Hippocampal formation (tissue), 2 donors: ENCODE data around the gene BST1.

ENCODE experiments used
- DNase-seq, 2 donors: peaks; one replicate each; lab custom pipeline; 2025; lab: John Stamatoyannopoulos, UW

Gene BST1

DNA sequence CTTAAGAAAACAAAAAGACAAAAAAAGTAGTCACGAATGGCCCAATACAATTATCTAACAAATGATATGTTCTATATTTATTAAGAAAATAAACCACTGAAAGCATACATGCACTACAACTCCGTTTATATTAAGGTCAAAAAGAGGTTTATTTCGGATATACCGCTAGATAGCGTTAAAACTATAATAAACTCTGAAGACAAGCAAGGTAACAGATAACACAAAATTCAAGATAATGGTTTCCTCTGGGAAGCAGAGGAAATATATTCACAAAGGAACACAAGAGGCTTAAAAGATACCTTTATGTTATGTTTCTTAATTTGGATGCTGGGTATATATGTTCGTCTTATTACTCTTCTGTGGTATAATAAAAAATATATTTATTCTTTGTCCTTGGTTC lies 26.0 kb upstream of the BST1 start:
- no peak for DNase-seq

DNA sequence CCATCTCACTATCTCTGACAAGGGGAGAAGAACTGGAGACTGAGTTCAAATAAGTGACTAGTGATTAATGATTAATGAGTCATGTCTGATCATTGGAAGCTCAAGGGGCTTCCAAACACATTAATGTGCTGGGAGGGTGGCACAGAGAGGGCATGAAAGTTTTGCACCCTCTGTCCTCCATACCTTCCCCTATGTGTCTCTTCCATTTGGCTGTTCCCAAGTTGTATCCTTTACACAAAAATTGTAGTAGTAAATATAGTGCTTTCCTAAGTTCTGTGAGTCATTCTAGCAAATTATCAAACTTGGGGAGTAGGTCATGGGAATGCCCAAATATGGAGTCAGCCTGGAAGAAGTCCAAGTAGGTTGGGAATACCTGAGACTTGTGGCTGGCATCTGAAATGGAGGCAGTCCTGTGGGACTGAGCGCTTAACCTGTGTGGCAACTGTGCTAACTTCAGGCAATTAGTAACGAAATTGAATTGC lies 25.3 kb upstream of the BST1 start:
- DNase-seq, result no peak

DNA sequence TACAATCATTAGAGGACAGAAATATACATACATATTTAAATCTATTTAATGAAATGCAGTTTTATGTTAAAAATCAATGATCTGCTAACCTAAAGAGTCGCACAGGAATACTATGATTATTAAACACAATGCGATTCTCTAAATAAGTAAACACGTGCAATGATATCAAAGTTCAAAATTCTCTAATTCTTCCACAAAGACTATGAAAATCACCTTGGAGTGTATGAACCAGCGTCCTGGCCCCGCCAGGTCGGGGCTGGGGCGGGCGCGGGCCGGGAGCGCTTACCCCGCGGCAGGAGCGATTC lies 21.8 kb upstream of the BST1 start:
- no peak for DNase-seq

DNA sequence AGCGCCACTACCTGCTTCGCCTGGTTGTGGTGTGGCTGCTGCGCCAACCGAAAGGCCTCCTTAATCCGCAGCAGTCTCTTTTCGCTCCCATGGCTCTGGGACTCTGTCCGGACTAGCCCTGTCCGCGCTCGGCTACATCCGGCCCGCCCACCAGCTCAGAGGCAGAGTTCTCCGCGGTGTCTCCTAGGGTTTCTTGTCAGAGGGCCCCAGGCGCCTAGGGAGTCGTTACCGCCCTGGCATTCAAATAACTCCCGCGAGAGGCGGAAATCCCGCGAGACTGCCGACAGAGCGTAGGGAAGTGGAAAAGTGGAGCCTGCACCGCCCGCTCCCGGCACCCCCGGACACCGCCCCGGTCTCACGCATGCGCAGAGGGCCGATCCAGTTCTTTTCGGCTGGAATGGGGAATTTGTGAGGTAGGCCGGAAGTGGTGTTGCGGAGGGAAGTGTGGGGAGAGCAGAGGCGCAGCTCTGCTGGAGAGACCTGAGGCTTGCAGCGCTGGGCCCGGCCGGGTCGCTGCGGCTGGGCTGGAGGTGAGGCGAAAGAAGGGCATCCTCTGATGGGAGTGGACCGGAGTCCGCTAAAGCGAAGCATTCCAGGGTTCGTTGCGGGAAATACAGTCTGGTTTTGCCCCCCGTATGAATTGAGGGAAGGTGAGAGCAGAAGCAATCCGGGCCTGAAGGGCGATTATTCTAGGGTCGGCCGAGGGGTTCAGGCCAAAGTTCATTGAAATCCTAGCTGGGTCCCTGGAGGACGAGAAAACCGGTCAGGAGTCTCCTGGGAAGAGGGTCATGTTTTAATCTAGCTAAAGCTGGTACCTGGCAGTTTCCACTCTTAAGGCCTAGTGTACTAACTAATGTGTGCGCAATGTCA lies 21.3 kb upstream of the BST1 start, which contains the start of gene FAM200B:
Gene FAM200B (plus strand): TSS at position 456 of the 870 bp plus-strand sequence. CDS start 5,151 bp downstream, outside the sequence.
- DNase-seq, result peak; percentile 96 to 99

DNA sequence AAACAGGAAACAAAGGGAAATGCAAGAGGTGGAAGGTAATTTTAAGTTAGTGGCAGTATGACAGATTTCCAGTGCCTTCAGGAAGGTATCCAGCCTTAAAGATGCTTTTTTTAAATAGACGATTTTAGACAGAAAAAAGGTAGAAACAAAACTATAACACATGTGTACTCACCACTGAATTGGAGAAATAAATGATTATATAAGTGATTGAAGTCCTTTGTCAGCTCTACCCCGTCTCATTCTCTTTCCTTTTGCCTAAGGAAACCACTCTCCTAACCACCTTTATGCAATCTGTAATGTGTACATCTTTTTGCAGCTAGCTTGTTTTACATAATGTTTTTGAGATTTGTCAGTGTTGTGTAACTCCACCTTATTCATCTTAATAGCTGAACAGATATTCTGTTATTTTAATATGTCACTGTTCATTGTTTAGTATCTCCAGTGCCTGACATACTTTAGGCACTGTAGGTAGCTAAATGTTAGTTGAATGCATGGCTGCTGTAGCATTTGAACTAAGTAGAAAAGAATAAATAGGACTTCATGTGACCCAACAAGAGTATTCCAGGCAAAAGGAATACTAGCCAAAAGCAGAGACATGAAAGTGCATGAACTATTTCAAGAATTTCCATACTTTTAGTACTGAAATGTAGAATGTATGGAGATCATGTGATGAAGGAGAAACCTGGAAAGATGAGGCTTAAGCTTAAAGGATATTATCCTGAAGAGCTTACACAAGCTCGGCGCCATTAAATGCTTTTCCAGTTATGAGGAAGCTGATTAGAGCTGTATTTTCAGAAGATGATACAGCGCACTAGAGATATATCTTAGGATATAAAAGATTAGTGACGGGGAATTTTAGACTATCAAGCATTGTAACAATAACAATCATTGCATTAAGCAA lies 20.4 kb upstream of the BST1 start:
- no peak for DNase-seq

DNA sequence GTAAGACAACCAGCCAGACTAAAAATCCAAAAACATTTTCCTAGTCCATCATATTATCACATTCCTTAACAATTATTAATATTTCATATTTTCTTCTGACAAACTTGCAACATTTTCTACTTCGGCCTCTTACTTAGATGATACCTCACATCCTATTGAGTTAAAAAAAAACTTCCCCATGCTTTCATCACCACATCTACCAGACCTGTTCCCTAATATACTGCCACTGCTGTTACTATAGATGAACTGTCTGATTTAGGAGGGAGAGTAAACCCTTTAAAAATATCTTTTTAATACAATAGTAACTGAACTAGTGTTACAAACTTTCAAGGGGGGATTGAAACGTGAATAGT lies 19.7 kb upstream of the BST1 start:
- DNase-seq, result no peak

DNA sequence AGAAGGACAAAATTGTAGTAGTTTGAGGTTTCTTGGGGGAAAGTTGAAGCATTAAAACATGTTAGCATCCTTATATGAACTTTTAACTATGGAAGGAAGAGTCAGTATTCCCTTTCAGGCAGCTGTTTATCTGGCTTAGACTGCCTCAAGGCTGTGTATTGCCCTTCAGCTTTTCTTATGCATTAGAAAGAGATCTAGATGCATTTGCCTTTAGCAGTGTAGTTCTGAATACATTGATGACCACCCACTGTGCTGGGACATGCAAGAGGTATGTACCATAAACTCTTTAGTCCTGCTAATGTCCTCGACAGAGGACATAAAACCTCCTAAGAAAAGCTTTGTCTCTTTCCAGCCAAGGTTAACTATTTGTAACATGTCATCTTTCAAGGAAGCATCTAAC lies 18.4 kb upstream of the BST1 start:
- DNase-seq, result no peak

DNA sequence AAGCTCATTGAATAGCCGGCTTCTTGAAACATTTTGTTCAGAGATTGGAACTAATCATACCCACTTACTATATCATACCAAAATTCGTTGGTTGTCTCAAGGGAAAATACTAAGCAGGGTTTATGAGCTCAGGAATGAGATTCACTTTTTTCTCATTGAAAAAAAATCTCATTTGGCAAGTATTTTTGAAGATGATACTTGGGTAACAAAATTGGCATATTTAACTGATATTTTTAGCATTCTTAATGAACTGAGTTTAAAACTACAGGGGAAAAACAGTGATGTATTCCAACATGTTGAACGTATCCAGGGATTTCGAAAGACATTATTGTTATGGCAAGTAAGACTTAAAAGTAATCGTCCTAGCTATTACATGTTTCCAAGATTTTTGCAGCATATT lies 14.8 kb upstream of the BST1 start:
- DNase-seq, result no peak

DNA sequence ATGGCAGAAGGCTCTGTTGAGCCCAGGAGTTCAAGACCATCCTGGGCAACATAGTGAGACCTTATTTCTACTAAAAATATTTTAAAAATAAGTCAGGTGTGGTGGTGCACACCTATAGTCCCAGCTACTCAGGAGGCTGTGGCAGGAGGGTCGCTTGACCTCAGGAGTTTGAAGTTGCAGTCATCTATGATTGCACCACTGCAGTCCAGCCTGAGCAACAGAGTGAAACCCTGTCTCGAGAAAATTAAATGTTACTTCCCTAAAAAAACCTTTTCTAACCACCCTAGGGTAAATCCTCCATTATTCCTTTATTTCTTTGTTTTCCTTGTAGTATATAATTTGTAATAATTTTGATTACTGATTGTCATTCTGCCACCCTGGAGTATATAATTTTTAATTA lies 13.3 kb upstream of the BST1 start:
- no peak for DNase-seq

DNA sequence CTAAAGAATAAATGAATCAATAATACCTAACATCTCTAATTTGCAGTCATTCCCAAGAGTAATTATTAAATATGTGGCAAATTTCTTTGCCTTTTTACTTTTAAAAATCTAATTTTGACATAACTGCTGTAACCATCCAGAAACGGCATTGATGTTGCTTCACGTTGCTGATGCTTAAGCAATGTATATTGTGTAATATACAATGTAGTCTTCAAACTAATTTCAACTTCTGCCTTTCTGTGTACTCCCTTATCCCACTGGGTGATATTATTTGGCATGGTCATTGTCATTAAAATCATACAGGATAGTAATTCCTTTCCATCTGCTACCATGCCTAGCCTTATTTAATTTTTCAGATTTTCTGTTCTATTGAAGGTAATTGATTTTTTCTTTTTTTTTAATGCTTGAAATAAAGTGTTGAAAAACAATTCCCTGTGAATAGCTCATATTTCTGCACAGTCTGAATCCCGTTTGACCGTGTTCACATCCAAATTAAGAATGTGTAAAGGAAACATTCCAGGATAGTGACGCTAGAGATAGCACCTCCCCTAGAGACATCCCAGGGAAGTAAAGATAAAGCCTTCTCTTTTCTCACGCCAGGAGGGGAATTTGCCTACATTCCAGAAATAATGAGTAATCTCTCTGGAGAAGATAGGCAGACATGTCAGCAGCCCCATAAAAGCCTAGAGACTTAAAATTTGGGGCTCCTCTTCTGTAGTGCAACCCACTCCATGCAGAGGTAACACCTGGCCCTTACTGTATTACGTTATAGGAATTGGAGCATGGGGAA lies 12.7 kb upstream of the BST1 start:
- DNase-seq, result no peak

DNA sequence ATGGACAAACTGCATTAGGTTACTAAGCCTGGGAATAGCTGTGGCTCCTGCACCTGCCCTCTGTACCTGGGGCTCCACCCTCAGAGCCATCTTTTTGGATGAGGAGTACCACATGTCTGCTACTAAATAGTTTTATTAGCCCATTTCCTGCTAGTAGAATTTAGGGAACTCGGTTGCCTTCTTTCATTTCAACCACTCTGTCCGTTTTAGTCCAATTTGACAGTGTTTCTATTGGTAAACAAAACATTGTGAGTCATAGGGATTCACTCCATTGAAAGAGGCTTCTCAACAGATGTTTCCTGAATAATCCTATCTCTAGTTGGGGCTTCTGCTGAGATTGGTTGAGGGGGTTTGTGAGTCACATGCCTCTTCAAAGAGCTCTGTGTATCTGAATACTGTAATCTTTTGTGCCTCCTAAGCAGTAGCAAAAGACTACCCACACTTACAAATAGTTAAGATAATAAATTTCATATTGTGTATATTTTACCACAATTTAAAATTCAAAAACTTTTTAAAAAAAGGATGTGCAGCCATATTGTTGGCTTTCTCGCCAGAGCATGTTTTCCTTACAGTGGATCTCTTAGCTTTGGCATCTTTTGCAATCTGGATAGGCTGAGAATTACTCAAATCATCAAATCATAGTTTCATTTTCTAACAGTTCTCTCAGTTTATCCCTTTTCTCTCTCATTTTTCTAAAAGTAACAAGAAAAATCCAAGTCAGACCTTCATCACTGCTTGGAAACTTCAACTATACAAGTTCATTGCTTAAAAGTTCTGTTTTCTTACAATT lies 11.3 kb upstream of the BST1 start:
- peak in 1 of 2 donors; percentile 27 for DNase-seq

DNA sequence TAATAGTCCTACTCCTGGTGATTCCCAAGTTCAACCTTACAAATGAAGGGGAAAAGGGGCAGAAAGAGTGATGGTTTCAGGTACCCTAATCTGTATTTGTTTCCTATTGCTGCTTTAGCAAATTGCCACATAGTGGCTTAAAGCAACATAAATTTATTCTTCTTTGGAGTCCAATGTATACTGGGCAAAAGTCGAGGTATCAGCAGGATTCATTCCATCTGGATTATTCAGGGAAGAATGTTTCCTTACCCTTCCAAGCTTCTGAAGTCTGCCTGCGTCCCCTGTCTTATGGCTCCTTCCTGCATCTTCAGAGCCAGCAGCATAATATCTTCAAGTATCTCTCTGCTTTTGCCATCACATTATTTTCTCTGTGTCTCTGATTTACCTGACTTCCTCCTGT lies 10.3 kb upstream of the BST1 start:
- no peak for DNase-seq

DNA sequence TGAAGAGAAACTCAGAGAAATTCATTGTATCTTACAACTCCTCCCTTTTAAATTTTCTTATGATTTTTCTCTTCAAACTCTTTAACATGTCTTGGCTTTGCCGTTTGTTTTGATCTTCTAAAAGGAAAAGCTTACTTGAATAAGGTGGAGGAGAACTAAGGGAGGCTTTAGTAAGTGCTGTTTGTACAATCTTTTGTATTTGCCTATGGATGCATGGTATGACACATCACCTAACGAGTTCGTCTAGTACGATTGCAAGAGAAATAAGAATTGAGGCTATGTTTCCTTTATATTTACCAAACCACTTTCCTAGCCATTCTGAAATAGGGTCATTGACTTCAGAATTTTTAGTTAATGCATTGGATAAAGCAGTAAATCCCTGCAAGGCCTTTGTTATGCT lies 8.4 kb upstream of the BST1 start:
- DNase-seq, result no peak

DNA sequence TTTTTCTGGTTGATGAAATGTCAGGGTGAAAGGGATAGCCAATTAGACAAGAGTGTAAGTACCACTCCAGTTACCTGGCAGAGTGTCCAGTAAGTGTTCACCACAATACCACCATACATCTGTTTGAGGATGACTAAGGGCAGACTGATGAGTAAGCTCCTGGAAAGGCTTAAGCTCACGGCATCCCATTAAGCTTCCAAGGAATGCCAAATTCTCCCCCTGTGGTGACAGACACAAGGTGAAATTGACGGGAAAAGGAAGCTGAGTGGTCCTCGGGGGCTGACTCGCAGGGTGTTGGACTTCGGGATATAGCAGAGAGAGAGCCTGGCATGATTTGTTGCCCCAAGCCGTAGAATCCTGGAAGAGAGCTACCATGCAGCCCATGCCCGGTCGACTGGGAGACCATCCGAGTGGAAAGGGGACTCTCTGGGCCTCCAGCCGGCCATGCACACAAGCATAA lies 7.6 kb upstream of the BST1 start:
- no peak for DNase-seq

DNA sequence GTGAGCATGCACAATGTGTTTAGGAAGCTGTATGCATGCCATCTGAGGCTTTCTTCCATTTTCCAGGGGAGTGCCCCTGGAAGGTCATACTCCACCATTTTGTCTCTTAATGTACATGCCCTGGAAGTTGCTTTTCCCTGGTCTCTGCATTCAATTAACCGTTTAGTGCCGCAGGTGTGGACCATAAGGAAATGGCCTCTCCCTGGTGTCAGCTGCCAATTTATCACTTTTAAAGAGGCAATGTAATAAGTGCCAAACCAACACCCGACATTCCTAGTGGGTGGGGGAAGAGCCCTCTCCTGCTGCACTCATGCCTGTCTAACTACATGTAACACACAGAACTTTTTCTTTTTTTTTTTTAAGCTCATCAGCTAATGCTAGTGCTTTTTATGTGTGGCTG lies 7.1 kb upstream of the BST1 start:
- no peak for DNase-seq

DNA sequence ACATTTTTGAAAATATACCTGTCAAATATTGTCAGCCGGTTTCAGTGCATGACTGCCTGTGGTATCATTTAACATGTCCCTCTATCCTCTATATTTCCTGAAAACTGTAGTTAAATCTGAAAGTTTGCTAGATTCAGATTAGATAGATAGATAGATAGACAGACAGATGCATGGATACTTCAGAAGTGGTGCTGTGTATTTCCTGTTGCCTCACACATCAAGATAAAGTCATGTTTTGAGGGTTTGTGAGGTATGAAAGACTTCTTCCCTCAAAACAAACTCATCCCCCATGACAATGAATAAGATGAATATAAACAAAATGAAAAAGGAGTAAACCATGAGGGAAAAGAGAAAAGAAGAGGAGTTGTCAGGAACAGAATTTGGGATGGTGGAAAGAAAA lies 6.0 kb upstream of the BST1 start:
- DNase-seq, result no peak

DNA sequence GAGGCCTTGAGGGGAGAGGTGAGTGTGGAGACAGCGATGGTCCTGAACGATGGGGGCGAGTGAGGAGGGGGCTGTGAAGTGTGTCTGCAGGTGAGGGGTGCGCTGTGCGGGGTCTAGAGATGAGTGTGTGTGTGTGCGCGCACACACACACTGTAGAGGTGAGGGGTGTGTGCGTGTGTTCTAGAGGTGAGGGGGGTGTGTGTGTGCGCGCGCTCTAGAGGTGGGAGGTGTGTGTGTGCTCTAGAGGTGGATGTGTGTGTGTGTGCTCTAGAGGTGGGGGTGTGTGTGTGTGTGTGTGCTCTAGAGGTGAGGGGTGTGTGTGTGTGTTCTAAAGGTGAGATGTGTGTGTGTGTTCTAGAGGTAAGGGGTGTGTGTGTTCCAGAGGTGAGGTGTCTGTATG lies 574 bp downstream of the BST1 start:
- no peak for DNase-seq

DNA sequence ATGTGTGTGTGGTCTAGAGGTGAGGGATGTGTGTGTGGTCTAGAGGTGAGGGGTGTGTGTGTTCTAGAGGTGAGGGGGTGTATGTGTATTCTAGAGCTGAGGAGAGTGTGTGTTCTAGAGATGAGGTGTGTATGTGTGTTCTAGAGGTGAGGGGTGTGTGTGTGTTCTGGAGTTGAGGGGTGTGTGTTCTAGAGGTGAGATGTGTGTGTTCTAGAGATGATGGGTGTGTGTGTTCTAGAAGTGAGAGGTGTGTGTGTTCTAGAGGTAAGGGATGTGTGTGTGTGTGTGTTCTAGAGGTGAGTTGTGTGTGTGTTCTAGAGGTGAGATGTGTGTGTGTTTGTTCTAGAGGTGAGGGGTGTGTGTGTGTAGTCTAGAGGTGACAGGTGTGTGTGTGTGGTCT lies 1.3 kb downstream of the BST1 start:
- no peak for DNase-seq

DNA sequence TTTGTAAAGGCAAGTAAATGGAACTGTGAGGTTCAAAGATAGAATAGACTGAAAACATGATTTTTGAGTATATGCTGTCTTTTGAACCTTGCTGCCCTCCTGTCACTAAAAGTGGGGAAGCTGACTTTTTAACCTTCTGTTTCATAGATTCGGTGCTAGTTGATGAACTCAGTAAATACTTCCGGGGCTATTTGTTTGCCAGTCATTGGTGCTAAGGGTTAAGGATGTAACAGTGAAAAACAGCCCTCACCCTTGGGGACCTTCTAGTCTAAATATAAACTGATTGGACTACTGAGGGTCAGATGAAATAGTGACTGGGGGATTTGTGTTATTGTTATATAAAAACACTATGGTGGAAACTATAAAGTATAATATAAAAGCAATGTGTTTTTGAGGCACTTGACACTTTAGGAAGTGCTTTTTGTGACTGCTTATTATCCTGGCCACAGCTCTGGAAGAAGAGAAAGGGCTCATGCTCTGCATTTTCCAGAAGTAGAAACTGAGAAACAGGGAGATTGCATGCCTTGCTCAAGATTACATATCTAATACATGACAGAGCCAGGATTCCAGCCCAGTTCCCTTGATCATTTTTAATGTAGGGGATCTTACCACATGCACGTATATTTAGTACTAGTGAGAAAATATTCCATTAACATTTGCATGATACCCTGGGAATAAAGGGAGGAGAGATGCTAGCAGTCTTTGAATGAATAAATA lies 3.9 kb downstream of the BST1 start:
- no peak for DNase-seq

DNA sequence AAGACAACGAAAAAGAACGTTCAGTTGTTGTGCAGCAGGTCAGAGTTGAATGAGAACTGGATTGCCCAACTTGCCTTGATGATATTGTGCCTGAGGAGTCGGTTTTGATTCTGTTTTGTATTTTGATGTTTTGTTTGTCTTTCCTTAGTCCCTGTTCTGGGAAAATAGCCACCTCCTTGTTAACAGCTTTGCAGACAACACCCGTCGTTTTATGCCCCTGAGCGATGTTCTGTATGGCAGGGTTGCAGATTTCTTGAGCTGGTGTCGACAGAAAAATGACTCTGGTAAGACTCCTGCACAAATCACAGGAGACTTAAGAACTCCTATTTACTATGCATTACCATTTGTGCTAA lies 4.5 kb downstream of the BST1 start:
- no peak for DNase-seq

DNA sequence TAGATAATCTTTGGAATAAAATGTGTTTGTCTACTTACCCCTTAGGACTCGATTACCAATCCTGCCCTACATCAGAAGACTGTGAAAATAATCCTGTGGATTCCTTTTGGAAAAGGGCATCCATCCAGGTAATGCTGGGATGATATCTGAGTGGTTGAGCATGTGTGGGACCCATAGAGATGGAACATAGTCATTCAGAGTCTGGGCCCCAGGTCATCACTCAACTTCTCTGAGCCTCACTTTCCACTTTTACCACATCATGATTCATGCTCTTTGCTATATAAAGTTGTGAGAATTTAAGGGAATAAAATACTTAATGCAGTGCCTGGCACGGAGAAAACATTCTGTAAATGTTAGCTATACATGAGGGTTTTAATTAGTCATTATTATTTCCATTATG lies 8.9 kb downstream of the BST1 start:
- no peak for DNase-seq
